ENCODE data around the gene SYNJ2.
A peak's percentile ranks its signal among the peaks of the same experiment; 100 is the strongest.

The SYNJ2 gene

DNA sequence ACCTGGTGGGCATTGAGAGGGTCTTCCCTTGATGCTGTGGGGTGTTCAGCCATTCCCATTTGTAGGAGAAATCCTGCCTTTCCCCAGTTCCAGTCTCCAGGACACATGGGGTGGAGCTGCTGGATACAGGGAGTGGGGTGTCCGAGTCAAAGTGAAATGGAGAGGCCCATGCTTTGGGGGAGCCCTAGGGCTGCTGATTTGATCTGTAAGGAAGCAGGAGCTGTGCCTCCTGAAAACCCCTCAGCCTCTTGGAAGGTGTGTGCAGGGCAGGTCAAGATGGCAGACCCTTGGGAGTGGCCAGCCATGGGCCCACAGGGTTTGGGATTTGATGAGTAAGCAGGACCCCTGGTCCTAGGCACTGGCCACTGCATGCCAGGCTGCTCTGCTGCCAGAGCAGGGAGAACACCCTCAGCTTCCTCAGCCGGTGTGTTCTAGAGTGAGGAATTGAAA, 104.4 kb downstream of the SYNJ2 start:
- no peak for FAIRE-seq

DNA sequence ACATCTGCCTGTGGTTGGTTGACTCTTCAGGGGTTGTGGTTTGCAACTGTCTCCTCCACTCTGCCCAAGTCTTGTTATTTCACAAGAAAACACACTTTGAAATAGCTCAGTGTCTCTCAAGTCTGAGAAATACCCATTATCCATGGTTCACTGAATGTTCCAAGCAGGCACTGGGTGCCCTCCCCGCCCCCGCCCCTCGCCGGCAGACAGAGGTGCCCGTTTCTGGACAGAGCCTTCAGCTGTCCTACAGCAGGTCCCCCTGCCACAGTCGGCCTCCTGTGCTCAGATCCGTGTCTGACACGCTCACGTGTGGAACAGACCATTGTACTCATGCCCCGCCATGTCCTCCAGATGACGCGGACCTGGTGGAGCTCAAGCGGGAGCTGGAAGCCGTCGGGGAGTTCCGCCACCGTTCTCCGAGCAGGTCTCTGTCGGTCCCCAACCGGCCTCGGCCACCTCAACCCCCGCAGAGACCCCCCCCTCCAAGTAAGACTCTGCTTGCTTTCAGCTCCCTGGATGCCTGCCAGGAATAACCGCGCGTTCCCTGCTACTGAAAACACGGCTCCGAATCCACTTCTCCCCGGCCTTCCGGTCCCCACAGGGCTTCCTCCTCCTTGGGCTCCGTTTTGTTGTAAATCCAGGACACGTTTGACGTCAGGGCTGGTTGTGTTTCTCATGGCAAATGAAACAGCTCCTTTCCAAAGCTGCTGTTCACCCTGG, 105.0 kb downstream of the SYNJ2 start:
- no peak for FAIRE-seq

DNA sequence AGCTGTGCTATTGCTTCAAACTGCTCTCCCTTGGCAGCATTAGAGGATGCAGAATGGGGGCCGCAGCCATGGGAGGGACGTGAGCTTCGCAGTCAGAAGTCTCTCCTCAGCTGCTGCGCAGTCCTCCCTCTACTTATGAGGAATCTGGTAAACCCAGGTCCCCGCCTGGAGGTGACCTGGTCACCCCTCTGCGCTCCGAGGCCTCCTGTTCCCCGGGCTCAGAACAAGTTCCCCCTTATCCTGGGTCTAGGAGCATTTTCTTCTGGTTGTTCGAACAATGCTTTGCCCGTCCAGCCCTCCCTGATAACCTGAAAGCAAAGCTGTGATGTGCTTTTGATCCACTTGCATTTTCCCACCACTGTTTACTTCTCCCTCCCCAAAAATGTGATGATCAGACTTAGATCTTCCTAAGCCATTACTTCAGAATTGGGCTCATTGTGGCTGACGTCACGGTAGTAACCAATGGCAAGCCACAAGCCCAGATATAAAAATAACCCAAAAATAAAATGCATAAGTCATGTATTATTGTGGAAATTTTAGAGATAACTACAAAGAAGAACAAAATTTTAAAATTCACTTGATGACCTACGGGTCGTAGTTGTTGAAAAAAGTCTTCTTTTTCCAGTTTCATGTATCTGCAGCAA, 105.7 kb downstream of the SYNJ2 start:
- FAIRE-seq = no peak

DNA sequence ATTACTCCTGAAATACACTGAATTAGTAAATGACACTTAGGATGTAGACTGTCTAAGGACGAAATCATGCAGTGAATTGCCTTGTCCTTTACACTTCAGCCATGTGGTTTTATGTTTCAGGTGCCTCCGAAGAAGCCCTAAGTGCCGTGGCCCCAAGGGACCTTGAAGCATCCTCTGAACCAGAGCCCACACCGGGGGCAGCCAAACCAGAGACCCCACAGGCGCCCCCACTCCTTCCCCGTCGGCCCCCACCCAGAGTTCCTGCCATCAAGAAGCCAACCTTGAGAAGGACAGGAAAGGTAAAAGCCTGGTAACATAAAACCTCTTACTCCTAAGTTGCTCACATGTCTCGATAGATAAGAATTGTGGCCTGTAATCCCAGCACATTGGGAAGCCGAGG, 111.1 kb downstream of the SYNJ2 start:
- no peak for FAIRE-seq

DNA sequence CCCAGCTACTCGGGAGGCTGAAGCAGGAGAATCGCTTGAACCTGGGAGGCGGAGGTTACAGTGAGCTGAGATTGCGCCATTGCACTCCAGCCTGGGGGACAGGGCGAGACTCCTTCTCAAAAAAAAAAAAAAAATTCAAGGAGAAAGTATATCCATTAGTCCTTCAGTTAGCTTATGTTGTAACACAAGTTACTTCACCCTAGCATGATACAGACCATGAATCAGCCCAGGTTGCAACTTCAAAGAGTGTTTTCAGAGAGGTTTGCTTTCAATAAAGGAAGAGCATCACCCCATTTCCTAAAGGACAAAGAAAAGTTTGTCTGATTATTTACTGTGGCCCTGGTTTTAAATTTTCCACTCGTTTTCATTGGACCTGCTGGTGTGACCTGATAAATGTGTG, 113.4 kb downstream of the SYNJ2 start:
- FAIRE-seq = no peak

DNA sequence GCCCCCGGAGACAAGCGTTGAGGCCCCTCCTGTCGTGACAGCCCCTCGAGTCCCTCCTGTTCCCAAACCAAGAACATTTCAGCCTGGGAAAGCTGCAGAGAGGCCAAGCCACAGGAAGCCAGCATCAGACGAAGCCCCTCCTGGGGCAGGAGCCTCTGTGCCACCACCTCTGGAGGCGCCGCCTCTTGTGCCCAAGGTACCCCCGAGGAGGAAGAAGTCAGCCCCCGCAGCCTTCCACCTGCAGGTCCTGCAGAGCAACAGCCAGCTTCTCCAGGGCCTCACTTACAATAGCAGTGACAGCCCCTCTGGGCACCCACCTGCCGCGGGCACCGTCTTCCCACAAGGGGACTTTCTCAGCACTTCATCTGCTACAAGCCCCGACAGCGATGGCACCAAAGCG, 114.0 kb downstream of the SYNJ2 start:
- FAIRE-seq = no peak

DNA sequence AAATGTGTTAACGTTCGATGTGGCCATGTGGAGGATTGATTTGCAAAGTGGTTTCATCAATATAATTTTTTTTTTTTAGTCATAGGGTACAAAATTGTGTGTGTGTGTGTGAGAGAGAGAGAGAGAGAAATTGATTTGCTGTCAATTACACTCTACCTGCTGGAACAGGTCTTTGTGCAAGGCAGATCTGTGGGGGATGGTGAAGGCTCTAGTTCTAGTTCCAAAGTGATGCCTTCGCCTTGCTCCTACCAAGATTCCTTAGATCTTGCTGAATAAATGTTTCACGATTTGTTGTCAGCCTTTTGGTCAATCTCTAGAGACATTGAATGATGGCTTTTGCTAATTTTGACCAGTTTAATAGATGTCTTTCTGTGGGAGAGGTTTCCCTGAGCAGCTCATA, 121.6 kb downstream of the SYNJ2 start:
- no peak for FAIRE-seq

DNA sequence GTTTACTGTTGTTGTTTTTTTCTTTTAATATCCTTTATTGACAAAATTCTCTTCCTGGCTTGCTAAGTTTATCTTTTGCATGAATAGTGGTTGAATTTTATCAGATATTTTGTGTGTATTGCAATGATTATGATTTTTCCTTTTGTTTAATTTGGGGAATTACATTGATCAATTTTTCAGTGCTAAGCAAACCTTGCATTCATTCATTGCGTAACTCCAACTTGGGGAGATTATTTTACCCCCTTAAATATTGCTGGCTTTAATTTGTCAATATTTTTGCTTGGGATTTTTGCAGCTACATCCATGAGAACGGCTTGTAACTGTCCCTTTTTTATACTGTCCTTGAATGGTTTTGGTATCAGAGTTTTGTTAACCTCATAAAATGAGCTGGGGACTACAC, 123.0 kb downstream of the SYNJ2 start:
- FAIRE-seq = no peak

DNA sequence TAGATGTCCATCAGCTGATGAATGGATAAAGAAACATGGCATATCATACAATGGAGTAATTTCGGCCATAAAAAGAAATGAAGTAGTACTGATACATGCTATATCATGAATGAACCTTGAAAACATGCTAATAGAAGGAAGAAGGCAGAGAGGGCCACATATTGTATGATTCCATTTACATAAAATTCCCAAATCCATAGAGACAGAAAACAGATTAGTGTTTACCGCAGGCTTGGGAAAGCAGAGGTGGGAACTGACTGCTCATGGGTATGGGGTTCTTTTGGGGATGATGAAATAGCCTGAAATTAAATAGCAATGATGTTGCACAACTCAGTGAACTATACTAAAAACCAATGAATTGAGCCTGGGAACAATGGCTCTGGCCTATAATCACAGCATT, 128.1 kb downstream of the SYNJ2 start:
- FAIRE-seq = no peak

DNA sequence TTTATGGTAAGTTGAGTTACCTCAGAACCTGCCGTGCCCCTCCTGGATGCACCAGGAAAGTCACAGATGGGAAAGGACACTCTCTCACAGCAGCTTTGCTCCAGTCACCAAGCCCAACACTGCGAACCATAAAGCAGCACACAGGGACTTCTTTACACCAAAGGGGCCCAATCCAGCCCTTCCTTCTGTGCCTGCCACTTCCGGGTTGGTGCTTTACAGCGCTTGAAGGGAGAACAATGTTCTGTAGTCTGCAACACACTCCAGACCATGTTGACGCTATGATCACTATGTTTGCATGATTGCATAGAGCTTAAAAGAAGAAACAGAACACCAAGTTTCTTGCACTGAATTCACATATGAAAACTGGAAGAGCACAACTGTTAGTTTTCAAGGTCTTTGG, 129.3 kb downstream of the SYNJ2 start:
- no peak for FAIRE-seq

DNA sequence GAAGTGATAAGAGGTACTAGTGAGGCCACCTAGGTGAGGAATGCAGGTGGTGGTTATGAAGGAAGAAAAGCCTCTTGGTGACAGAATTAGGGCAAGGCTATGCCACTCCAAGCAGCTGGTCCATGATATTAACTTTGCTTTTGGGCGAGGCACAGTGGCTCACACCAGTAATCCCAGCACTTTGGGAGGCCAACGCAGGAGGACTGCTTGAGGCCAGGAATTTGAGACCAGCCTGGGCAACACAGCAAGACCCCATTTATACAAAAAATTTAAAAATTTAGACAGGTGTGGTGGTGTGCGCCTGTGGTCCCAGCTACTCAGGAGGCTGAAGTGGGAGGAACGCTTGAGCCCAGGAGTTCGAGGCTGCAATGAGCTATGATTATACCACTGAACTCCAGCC, 130.3 kb downstream of the SYNJ2 start:
- FAIRE-seq = no peak

DNA sequence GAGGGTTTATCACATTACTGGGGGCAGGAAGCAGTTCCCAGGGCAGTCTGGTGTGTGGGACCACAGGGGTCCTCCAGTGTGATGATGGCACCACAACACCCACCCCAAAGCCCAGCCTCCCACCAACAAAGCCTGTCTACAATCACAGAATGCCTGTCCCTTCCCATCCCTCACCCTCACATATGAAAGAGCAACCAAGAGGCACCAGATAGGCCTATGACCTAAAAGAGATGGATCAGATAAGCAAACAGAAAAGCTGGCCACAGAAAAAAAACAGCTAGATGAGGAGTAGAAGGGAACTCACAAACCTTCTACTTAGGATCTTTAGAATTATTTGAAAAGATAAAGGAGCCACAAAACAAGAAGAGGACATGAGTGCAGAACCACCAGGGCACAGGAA, 132.1 kb downstream of the SYNJ2 start:
- no peak for FAIRE-seq

DNA sequence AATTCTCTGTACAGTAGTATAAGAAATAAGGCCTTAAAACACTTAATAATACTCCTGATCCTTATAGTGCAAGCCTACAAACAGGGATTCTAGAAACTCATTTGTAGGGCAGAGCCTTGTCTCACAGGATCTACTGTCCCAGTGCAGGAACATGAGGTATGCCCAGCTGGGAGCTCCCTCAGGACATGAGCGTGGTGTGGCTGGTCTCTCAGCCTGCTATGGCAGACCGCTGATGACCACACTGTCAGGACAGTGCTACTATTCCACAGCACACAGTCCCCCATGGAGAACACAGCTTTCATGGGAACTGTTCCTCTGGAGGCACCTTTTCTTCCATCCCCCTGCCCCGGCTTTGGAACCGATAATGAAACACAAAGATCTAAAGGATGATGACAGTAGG, 133.4 kb downstream of the SYNJ2 start:
- no peak for FAIRE-seq

DNA sequence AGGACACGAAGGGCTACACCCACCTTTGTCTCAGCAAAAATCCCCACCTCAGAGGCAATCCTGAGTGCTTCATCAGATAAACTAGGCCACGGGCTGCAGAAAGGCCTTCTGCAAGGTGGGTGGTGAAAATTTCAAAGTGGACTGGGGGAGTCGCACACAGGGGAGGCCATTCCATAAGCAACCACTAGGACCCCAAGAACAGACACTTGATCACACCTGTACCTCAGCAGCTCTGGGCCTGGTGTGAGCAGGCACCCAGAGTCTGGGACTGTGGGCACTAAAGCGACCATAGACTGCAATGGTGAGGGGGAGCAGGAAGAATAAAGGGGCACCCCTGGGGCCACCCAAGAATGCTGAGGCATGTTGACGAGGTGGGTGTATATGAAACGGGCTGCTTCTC, 133.8 kb downstream of the SYNJ2 start:
- FAIRE-seq = no peak

DNA sequence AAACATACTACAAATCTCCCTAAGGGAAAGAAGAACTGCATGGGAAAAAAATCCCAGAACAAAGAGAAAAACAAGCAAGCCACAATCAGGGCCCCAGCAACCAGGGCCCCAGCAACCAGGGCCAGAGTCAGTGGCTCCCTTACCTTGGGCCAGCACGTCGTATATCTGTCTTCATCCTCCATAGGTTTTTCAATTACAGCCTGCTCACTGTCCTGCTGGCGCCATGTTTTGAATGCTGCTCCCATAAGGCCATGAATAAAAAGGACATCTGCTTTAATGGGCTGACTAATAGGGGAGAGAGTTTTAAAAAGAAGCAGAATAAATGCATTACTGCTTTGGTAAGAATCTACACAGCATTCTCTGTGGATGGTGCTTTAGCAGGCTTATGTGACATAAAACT, 137.2 kb downstream of the SYNJ2 start:
- no peak for FAIRE-seq

DNA sequence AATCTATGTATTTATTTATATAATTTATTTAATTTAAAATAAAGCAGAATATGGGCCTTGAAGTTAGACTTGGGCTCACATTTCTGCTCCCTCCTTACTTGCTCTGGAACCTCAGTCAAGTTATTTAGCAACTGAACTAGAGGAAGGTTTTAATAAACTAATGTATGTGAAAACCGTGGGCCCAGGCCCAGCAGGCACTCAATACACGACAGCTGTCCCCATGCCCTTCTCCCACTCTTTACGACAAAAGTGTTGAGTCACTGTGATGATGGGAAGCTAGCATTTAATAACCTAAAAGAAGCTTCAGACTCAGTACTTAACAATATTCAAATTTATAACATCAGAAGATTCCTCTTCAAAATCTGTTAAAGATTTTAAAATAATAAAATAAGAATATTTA, 139.7 kb downstream of the SYNJ2 start:
- no peak for FAIRE-seq

DNA sequence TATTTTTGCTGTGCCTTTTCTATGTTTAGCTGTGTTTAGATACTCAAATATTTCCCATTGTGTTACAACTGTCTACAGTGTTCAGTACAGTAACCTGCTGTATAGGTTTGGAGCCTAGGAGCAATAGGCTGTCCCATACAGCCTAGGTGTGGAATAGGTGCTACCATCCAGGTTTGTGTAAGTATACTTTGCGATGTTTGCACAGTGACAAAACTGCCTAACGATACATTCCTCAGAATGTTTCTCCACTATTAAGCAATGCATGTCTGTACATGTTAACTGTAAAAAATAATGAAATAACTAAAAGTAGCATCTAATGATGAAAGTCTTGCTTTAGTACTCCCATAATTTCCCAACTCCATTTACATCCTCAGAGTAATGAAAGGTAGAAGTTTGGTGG, 140.4 kb downstream of the SYNJ2 start:
- no peak for FAIRE-seq

DNA sequence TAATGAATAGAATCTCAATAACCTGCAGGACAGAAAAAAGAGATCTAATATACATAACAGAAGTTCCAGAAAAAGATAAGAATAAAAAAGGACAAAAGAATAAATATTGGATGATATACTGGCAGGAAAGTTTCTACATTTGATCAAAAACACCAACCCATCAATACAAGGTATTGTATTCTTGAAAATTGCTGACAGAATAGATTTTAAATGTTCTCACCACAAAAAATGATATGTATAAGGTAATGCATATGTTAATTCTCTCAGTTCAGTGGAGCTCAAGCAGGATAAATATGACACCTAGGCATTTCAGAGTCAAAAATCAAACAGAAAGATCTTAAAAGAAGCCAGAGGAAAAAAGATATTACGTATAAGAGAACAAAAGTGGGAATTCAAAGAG, 142.6 kb downstream of the SYNJ2 start:
- no peak for FAIRE-seq

DNA sequence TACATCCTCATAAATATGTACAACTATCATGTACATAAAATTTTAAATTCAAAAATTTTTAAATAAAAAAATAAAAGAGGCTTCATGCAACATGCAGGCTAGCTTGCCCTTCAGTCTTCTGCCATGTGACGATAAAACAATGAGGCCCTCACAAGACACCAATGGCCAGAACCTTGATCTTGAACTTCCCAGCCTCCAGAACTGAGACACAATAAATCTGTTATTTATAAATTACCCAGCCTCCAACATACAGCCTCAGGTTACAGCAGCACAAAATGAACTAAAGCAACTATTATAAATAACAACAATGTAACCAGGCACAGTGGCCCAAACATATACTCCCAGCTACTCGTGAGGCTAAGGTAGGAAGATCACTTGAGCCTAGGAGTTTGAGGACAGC, 143.6 kb downstream of the SYNJ2 start:
- FAIRE-seq = no peak

DNA sequence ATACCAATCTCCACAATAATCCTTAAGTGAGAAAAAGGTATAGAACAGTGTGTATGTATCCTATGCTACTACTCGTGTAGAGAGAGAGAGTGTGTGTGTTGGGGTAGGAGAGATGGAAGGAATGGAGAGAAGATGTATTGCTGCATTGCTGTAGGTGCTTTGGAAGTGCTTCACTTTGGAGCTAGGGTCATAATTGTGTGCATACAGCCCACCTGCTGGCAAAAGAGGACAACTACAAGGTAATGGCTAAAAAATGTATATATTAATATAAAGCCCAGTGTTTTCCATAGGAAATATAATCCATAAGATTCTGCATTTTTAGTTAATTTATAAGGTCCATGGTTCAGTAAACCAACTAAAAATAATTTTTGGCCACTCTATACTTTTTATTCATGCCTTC, 150.3 kb downstream of the SYNJ2 start:
- no peak for FAIRE-seq

DNA sequence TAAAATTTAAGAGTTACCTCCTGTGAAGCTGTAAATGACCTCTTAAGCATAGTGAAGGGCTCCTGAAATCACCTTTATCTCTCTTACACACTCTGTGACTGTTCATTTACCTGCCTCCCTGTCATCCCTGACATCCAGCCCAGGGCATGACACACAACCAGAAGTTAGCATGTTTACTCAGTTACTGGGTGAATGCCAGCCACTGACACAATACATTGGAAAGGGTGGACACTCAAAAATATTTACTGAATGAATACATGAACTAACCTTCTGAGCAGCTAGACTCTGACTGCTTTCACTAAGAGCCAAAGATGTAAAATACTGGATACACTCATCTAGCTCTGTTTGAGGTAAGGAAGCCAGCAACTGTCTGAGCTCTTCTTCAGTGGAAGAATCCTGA, 161.1 kb downstream of the SYNJ2 start:
- FAIRE-seq = peak; percentile 84

DNA sequence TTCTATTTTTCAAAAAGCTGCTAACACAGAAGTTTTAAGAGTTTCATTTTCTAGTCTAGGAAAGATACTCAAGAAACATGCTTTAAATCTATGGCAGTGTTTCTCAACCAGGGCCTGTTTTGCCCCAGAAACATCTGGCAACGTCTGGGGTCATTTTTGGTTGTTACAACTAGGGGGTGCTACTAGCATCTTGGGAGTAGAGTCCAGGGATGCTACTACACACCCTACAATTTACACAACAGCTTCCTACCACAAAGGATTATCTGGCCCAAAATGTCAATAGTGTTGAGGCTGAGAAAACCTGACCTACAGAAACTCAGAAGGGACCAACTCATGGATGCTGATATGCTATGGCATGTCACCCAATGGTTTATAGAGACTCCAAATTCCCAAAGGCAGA, 162.0 kb downstream of the SYNJ2 start:
- FAIRE-seq = no peak
